Peyer's patch (tissue), 4 donors: ENCODE data around the gene PACS2. TPM values are rescaled to one million over a fixed set of nuclear protein-coding genes. Genes with fewer than 3 reads are reported as not detected.

ENCODE experiments used
- DNase-seq, 3 donors: peaks; one replicate each; pipeline ENCODE4 v3.0.0-alpha.2; 2017 to 2019
- H3K27ac ChIP-seq, 4 donors: fragments of 200-600 bp; sonication (generic); one replicate each; pipeline ENCODE4 v1.5.1; 2016 to 2019
- H3K27me3 ChIP-seq, 2 donors: fragments of 200-600 bp; sonication (generic); one replicate each; pipeline ENCODE4 v1.5.1; 2019
- H3K36me3 ChIP-seq, 3 donors: fragments of 200-600 bp; sonication (generic); one replicate each; pipeline ENCODE4 v1.5.1; 2016 to 2019
- H3K4me1 ChIP-seq, 4 donors: fragments of 200-600 bp; sonication (generic); one replicate each; pipeline ENCODE4 v1.5.1; 2016 to 2019
- H3K4me3 ChIP-seq, 4 donors: fragments of 200-600 bp; sonication (generic); 1 replicate in 3 of 4; 2 replicates in 1 of 4; pipeline ENCODE4 v1.5.1; 2016 to 2019; ENCODE audit warnings: mild to moderate bottlenecking in 1 of 4
- H3K9me3 ChIP-seq, 4 donors: fragments of 200-600 bp; sonication (generic); one replicate each; pipeline ENCODE4 v1.5.1; 2016 to 2019; ENCODE audit warnings: mild to moderate bottlenecking in 1 of 4
- CTCF ChIP-seq, 6 experiments: fragments of 450-650 bp in 4 of 6; fragments of 200-600 bp in 2 of 6; sonication (generic) in 1 of 6; IDR thresholded peaks; one replicate each; pipeline ENCODE4 v1.5.1; 2017 to 2019; ENCODE audit warnings: antibody characterized with exemption in 6 of 6, mild to moderate bottlenecking in 3 of 6, moderate library complexity in 1 of 6
- POLR2A ChIP-seq, 2 donors: fragments of 450-650 bp; IDR thresholded peaks; one replicate each; pipeline ENCODE4 v1.5.1; 2017; ENCODE audit warnings: antibody characterized with exemption in 2 of 2, mild to moderate bottlenecking in 2 of 2, moderate library complexity in 2 of 2
- total RNA-seq, 4 donors: library from RNA; depleted of rRNA; stranded (reverse); fragments of >200 nt; gene quantifications; one replicate each; pipeline ENCODE4 v1.1.0, GENCODE V29; 2016

Gene PACS2
- total RNA-seq, 4 donors from 2014 or later, result 77.2 to 158 (median 126) TPM

GRCh38 chr14:105418269-105419194, 104.0 kb downstream of the PACS2 start:
- Histone ChIP-seq H3K27me3 (no peaks in the 10 kb centered on the region), H3K4me1 (peaks cover 5 to 37% (median 20%) of the 10 kb centered on the region in 4 donors), H3K27ac (peak overlapping the region in 3 of 4 donors; percentile 36 to 88 (median 75)), H3K36me3 (no peaks in the 10 kb centered on the region), H3K4me3 (peak overlapping the region; percentile 44 to 93 (median 82)), H3K9me3 (no peaks in the 10 kb centered on the region)
- DNase-seq, result no peak
- TF ChIP-seq CTCF (IDR thresholded peaks at IDR 0.05) (no peak), POLR2A (IDR thresholded peaks at IDR 0.05) (no peak)

GRCh38 chr14:105419195-105420091, 104.9 kb downstream of the PACS2 start, which contains the start of gene MTA1:
Gene MTA1, plus strand, starts transcription at chr14:105419827. Its CDS starts 209 bp downstream, at chr14:105420036.
- Histone ChIP-seq H3K4me1 (peaks cover 5 to 37% (median 20%) of the 10 kb centered on the region in 4 donors), H3K27me3 (no peaks in the 10 kb centered on the region), H3K27ac (peak within 1 kb of the TSS; percentile 58 to 88 (median 70)), H3K36me3 (no peaks in the 10 kb centered on the region), H3K4me3 (peak within 1 kb of the TSS; percentile 57 to 93 (median 82)), H3K9me3 (no peaks in the 10 kb centered on the region)
- TF ChIP-seq CTCF (IDR thresholded peaks at IDR 0.05) (no peak), POLR2A (IDR thresholded peaks at IDR 0.05) (peak; percentile 16 to 28)
- peak; percentile 45 to 73 (median 73) for DNase-seq

- no peaks in the 10 kb centered on the region for H3K36me3 ChIP-seq
- H3K4me3 ChIP-seq, result peak overlapping the region; percentile 57 to 93 (median 82)
- H3K9me3 ChIP-seq, result no peaks in the 10 kb centered on the region
- H3K27me3 ChIP-seq, result no peaks in the 10 kb centered on the region
- DNase-seq, result peak in 1 of 3 donors; percentile 50
- peaks cover 5 to 37% (median 20%) of the 10 kb centered on the region in 4 donors for H3K4me1 ChIP-seq
- no peak for TF ChIP-seq CTCF (IDR thresholded peaks at IDR 0.05)
- no peak for TF ChIP-seq POLR2A (IDR thresholded peaks at IDR 0.05)
- peak overlapping the region; percentile 31 to 88 (median 54) for H3K27ac ChIP-seq
Measured at GRCh38 chr14:105420101-105420973, 105.8 kb downstream of the PACS2 start.

- Histone ChIP-seq H3K36me3 (no peaks in the 10 kb centered on the region), H3K27ac (peak overlapping the region; percentile 9 to 66 (median 37))
- TF ChIP-seq POLR2A (IDR thresholded peaks at IDR 0.05), result no peak
Measured at GRCh38 chr14:105420974-105421674, 106.6 kb downstream of the PACS2 start.

More at GRCh38 chr14:105420974-105421674, 106.6 kb downstream of the PACS2 start:
- H3K4me3 ChIP-seq, result peak overlapping the region; percentile 57 to 93 (median 82)
- no peaks in the 10 kb centered on the region for H3K27me3 ChIP-seq
- no peaks in the 10 kb centered on the region for H3K9me3 ChIP-seq
- DNase-seq, result no peak
- peaks cover 5 to 37% (median 20%) of the 10 kb centered on the region in 4 donors for H3K4me1 ChIP-seq
